Measurements from ENCODE around the gene MYO1E.
"Not testable (repeated sequence)": the region's sequence is repeated elsewhere in the genome, so short reads cannot be mapped to it uniquely, and the experiment has no call there.

MYO1E gene

GRCh38 chr15:59392299-59392698 is 19.6 kb upstream of the MYO1E start:
- FAIRE-seq = no peak

DNA sequence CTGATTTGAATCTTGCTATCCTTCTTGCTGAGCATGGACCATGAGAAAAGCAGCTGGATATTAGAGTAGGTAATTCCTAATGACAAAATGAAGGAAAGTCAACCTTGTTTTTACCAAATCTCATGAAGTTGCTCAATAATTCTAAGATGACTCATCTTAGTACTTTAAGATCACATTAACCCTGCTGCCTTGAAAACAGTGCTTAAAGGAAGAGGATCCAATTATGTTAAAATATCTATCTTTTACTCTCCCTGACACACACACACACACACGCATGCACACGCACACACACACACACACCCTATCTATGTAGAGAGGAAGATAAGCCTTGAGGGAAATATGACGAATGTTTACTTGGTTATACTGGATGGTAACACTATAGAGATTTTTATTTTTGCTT is 16.0 kb upstream of the MYO1E start:
- peak; percentile 65 for FAIRE-seq
- DNase-seq (ENCODE audit: extremely low spot score, insufficient read length, low read depth) = no peak

More at GRCh38 chr15:59392299-59392698, 19.6 kb upstream of the MYO1E start:
- no peak for DNase-seq (ENCODE audit: extremely low spot score, insufficient read length, low read depth)

DNA sequence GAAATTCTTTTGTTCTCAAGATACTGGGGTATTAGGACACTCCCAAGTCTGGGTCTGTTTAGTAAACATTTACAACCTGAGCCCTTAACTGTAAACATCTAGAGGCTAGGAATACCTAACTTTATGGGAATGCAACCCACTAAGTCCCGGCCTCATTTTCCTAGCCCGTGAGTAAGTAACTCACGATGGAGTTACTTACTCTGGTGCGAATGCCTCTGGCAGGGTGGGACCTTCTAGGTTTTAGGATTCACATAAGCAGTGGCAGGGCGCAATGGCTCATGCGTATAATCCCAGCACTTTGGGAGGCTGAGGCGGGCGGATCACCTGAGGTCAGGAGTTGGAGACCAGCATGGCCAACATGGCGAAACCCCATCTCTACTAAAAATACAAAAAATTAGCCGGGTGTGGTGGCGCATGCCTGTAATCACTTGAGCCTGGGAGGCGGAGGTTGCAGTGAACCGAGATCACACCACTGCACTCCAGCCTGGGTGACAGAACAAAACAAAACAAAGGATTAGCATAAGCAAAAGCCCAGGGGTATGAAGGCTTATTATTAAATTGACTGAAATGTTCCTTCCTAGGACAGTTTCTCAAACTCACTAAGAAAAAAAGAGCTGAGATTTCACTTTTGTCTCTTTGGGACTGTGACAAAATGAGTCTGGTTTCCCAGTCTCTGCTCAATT is 14.7 kb upstream of the MYO1E start:
- not testable (repeated sequence) for FAIRE-seq; DNase-seq (ENCODE audit: extremely low spot score, insufficient read length, low read depth)

- no peak for DNase-seq (ENCODE audit: extremely low spot score, insufficient read length, low read depth)
- no peak for FAIRE-seq
Observed at GRCh38 chr15:59385171-59385570, 12.5 kb upstream of the MYO1E start.

- DNase-seq (ENCODE audit: extremely low spot score, insufficient read length, low read depth) (peak; percentile 26), FAIRE-seq (peak; percentile 85)
Observed at GRCh38 chr15:59384507-59384906, 11.8 kb upstream of the MYO1E start.

- FAIRE-seq = no peak
- no peak for DNase-seq (ENCODE audit: extremely low spot score, insufficient read length, low read depth)
Observed at GRCh38 chr15:59380902-59381610, 8.4 kb upstream of the MYO1E start.

DNA sequence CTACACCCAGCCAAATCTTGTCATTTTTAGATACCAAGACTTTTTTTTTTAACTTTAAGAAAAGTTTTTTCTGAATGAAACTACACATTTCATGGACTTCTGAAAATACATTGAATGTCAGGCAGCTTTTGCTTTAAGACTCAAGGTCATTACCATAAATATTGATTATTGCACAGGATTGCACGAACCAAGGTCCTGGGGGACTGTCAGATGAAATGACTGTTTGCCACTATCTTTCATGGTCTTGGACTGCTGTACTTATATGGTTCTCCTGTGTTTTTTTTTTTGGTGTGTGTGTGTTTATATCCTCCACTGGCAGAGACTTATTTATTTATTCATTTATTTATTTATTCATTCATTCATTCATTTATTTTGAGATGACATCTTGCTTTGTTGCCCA is 6.9 kb upstream of the MYO1E start:
- DNase-seq (ENCODE audit: extremely low spot score, insufficient read length, low read depth) (no peak), FAIRE-seq (no peak)

DNA sequence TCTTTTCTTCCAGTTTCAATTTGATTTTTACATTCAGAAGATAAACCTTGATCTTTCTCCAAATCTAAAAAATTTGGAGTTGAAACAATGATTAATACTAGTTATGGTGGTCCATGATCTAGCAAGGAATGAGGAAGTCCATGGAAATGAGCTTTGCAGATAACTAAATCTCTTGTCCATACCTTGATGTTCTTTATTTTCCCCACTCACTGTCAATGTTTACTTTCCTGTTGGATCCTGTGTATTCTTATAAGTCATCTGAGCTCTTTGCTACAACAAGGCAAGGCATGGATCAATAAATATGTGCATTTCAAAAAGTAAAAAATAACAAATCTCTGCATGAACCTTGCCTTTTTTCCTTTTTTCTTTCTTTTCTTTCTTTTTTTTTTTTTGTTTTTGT is 6.2 kb upstream of the MYO1E start:
- DNase-seq (ENCODE audit: extremely low spot score, insufficient read length, low read depth) = no peak
- no peak for FAIRE-seq

DNA sequence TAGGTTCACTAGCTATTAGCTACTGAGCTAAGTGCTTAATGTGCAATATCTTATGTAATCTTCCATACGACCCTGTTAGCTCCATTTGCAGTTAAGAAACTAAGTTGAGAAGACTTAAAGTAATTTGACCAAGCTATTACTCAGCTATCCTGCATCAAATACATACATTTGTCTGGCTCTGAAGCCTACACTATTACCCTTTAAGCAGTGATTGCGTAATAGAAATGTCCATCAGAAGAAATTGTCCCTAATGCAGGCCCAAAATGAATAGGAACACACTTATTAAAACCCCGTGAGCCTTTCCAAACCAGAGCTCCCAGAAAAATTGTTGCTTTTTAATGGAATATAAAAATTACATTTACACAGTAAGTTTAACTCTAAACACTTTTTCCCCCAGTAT is 5.3 kb upstream of the MYO1E start:
- DNase-seq (ENCODE audit: extremely low spot score, insufficient read length, low read depth) (no peak), FAIRE-seq (no peak)

- FAIRE-seq = peak; percentile 9
- no peak for DNase-seq (ENCODE audit: extremely low spot score, insufficient read length, low read depth)
Observed at GRCh38 chr15:59376733-59377132, 4.1 kb upstream of the MYO1E start.

GRCh38 chr15:59373215-59373614 is 544 bp upstream of the MYO1E start:
- no peak for FAIRE-seq
- no peak for DNase-seq (ENCODE audit: extremely low spot score, insufficient read length, low read depth)

DNA sequence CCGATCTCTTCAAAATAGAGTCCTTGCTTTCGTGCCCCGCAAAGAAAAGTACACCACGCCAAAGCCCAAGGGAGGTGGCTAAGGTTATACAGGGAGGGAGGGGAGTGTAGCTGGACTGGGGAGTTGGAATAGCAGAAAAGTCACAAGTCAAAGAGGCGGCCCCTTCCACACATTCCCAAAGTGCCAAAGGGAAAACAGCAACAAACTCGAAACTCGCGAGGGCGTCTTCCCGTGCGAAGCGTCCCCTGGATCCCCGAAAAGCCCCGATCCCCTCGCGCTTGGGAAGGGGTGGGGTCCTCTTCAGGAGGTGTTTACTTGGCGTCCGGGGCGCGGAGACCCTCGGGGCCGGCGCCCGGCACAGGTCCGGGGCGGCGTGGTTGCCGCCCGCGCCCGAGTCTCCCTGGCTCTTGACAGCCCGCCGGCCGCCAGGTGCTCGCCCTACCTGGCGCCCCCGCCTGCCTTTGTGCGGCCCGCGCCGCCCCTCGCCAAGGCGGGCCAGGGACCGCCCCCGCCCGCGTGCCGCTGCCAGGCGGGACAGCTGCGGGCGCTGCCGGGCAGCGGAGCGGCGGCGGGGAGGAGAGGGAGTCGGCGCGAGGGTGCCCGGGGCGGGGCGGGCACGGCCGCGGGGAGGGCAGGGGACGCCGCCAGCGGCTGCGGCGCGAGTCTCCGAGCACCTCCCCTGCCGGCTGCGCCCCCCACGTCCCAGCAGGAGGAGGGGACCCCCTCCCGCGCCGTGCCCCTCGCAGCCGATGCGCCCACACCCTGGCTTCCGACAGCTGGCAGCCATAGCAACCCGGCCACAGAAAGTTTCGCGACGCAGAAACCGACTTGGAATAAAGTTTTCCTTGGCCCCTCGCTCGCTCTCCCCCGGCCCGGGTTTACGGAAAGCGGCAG is 966 bp downstream of the MYO1E start:
- no peak for DNase-seq (ENCODE audit: extremely low spot score, insufficient read length, low read depth)

GRCh38 chr15:59369597-59369996 is 3.1 kb downstream of the MYO1E start:
- FAIRE-seq (no peak), DNase-seq (ENCODE audit: extremely low spot score, insufficient read length, low read depth) (no peak)

More for the DNA sequence above, 966 bp downstream of the MYO1E start:
- FAIRE-seq = no peak

- no peak for DNase-seq (ENCODE audit: extremely low spot score, insufficient read length, low read depth)
- no peak for FAIRE-seq
Observed at GRCh38 chr15:59367022-59367451, 5.6 kb downstream of the MYO1E start.

GRCh38 chr15:59366333-59367021 is 6.2 kb downstream of the MYO1E start:
- DNase-seq (ENCODE audit: extremely low spot score, insufficient read length, low read depth) = no peak
- no peak for FAIRE-seq

DNA sequence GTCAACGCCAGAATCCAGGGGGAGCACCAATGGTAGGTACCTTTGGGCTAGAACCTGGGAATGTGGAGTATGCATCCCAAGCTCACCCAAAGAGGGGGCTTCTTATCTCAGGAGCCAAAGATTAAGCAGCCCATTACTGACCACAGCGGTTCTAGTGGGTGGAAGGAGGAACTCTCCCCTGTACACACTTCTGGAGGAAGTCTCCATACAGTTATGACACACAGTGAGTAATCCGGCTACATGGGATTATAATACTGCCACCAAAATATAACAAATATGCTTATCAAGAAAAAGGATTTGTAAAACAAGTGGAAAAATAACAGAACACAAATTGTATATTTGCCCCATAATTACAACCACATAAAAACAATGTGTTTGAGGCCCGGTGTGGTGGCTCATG is 8.4 kb downstream of the MYO1E start:
- no peak for FAIRE-seq
- DNase-seq (ENCODE audit: extremely low spot score, insufficient read length, low read depth) = no peak

- FAIRE-seq = no peak
- DNase-seq (ENCODE audit: extremely low spot score, insufficient read length, low read depth) = no peak
Observed at GRCh38 chr15:59362331-59362730, 10.3 kb downstream of the MYO1E start.

DNA sequence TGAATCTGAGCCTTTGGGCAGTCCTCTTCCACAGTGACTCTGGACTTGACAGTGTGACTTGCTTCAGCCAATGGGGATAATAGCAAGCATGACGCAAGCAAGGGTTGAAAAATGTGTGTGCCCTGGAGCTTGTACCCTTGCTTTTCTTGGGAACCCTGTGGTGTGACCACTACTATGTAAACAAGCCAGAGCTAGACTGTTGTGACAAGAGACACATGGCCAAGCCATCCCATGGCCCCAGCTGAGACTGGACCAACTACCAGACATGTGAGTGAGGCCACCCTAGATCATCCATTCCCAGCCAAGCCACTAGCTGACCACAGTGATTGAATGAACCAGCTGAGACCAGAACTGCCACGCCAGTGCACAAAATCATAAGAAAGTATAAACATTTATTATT is 11.8 kb downstream of the MYO1E start:
- no peak for FAIRE-seq
- DNase-seq (ENCODE audit: extremely low spot score, insufficient read length, low read depth) = no peak

DNA sequence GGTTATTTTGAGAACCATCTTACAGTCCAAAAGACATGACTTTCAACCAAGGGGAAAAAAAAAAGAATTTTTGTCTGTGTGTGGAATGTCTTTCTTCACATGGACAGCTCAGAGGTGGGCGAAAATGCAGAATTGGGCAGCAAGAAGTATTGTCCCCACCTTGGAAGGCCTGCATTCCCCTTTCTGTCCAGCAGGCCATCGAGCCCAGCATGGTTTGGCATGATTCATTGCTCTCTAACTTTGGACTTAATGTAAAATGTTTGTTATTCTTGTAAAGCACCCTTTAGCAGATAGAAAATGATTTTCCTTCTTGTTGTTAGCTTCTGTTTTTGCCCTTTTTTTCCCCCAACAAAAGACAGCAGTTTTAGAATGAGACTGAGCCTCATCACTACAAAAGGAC is 12.4 kb downstream of the MYO1E start:
- no peak for DNase-seq (ENCODE audit: extremely low spot score, insufficient read length, low read depth)

DNA sequence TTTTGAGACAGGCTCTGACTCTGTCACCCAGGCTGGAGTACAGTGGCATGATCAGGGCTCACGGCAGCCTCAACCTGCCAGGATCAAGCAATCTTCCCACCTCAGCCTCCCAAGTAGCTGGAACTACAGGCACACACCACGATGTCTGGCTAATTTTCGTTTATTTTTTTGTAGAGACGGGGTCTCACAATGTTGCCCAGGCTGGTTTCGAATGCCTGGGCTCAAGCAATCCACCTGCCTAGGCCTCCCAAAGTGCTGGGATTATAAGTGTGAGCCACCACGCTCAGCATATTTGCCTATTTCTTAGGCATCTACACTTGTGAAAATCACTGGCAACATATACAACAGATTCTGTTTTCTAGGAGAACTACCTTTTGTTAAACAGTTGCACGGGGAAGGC is 16.9 kb downstream of the MYO1E start:
- DNase-seq (ENCODE audit: extremely low spot score, insufficient read length, low read depth) (no peak), FAIRE-seq (no peak)

More for the DNA sequence above, 12.4 kb downstream of the MYO1E start:
- no peak for FAIRE-seq

Measured in GM18507 (cell line).